ENCODE results near the gene SLC38A11. TPM values are rescaled to one million over a fixed set of nuclear protein-coding genes. Genes with fewer than 3 reads are reported as not detected.

SLC38A11 gene
- total and polyA plus RNA-seq, 2 of the 13 experiments (the other 11 are each of a cell fraction or from before 2014, with no cell fraction given), result 14.0 to 14.3 TPM

DNA sequence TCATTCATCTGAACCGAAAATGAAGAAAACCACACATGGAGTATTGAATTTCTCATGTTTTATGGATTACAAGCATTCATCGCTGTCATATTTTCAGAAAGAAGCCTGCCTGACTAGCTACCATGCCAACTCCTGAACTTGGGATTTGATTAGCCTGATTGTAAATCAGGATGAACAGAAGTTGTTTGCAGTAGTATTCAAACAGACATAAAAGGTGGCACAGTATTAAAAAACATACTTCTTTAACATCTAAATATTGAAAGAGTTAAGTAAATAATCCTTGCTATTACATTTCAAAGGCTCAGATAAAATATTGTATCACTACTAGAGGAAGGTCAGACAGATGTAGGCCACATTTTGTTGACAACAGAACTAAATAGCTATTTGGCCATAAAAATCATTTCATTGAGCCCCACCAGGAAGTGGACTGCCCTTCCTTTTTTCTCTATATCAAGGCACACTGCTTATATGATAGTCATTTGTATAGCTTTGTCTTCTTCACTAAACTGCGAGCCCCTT is 21.6 kb downstream of the SLC38A11 start (continued):
- TF ChIP-seq FOXP4 (CRISPR knock-in tag; IDR thresholded peaks at IDR 0.05), result peak; percentile 83
- peak; percentile 32; the same call in 1 of the 2 replicates for TF ChIP-seq HNF4A (CRISPR knock-in tag; IDR thresholded peaks at IDR 0.05)
- no peak for TF ChIP-seq ZNF530 (CRISPR knock-in tag; IDR thresholded peaks at IDR 0.05; ENCODE audit: low read depth)
- TF ChIP-seq POGZ (CRISPR knock-in tag; IDR thresholded peaks at IDR 0.05), result peak; percentile 32; the same call in 1 of the 2 replicates
- TF ChIP-seq SIX1 (CRISPR knock-in tag; IDR thresholded peaks at IDR 0.05; ENCODE audit: borderline replicate concordance), result peak; percentile 94
- TF ChIP-seq ARID2 (CRISPR knock-in tag; IDR thresholded peaks at IDR 0.05; ENCODE audit: borderline replicate concordance), result no peak
- TF ChIP-seq NCOA2 (CRISPR knock-in tag; IDR thresholded peaks at IDR 0.05), result peak; percentile 90
- peak; percentile 54; the same call in 1 of the 2 replicates for TF ChIP-seq ZNF816 (CRISPR knock-in tag; IDR thresholded peaks at IDR 0.05; ENCODE audit: borderline replicate concordance)
- TF ChIP-seq, protein P1, sequence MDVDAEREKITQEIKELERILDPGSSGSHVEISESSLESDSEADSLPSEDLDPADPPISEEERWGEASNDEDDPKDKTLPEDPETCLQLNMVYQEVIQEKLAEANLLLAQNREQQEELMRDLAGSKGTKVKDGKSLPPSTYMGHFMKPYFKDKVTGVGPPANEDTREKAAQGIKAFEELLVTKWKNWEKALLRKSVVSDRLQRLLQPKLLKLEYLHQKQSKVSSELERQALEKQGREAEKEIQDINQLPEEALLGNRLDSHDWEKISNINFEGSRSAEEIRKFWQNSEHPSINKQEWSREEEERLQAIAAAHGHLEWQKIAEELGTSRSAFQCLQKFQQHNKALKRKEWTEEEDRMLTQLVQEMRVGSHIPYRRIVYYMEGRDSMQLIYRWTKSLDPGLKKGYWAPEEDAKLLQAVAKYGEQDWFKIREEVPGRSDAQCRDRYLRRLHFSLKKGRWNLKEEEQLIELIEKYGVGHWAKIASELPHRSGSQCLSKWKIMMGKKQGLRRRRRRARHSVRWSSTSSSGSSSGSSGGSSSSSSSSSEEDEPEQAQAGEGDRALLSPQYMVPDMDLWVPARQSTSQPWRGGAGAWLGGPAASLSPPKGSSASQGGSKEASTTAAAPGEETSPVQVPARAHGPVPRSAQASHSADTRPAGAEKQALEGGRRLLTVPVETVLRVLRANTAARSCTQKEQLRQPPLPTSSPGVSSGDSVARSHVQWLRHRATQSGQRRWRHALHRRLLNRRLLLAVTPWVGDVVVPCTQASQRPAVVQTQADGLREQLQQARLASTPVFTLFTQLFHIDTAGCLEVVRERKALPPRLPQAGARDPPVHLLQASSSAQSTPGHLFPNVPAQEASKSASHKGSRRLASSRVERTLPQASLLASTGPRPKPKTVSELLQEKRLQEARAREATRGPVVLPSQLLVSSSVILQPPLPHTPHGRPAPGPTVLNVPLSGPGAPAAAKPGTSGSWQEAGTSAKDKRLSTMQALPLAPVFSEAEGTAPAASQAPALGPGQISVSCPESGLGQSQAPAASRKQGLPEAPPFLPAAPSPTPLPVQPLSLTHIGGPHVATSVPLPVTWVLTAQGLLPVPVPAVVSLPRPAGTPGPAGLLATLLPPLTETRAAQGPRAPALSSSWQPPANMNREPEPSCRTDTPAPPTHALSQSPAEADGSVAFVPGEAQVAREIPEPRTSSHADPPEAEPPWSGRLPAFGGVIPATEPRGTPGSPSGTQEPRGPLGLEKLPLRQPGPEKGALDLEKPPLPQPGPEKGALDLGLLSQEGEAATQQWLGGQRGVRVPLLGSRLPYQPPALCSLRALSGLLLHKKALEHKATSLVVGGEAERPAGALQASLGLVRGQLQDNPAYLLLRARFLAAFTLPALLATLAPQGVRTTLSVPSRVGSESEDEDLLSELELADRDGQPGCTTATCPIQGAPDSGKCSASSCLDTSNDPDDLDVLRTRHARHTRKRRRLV (CRISPR knock-in tag; IDR thresholded peaks at IDR 0.05), result no peak
- TF ChIP-seq HMG20A (CRISPR knock-in tag; IDR thresholded peaks at IDR 0.05; ENCODE audit: borderline replicate concordance), result peak; percentile 87; the same call in 1 of the 2 replicates
- TF ChIP-seq PITX1 (CRISPR knock-in tag; IDR thresholded peaks at IDR 0.05), result peak; percentile 44; the same call in 1 of the 2 replicates
- 0 out of 2 replicates have a peak, but pooled peaks have one; percentile 32 for TF ChIP-seq HHEX (CRISPR knock-in tag; IDR thresholded peaks at IDR 0.05)
- TF ChIP-seq FOXO1 (CRISPR knock-in tag; IDR thresholded peaks at IDR 0.05), result peak; percentile 65; the same call in 1 of the 2 replicates
- peak; percentile 31 for TF ChIP-seq MED8 (CRISPR knock-in tag; IDR thresholded peaks at IDR 0.05; ENCODE audit: insufficient replicate concordance)
- peak; percentile 82; the same call in 1 of the 2 replicates for TF ChIP-seq ZNF7 (CRISPR knock-in tag; IDR thresholded peaks at IDR 0.05)
- TF ChIP-seq NFIC (IDR thresholded peaks at IDR 0.05; ENCODE audit: low read length), result peak; percentile 87
- TF ChIP-seq RCOR2 (CRISPR knock-in tag; IDR thresholded peaks at IDR 0.05), result peak; percentile 68
- TF ChIP-seq, protein P2, sequence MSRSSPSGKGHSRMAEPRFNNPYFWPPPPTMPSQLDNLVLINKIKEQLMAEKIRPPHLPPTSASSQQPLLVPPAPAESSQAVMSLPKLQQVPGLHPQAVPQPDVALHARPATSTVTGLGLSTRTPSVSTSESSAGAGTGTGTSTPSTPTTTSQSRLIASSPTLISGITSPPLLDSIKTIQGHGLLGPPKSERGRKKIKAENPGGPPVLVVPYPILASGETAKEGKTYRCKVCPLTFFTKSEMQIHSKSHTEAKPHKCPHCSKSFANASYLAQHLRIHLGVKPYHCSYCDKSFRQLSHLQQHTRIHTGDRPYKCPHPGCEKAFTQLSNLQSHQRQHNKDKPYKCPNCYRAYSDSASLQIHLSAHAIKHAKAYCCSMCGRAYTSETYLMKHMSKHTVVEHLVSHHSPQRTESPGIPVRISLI (CRISPR knock-in tag; IDR thresholded peaks at IDR 0.05; ENCODE audit: borderline replicate concordance), result peak; percentile 82; the same call in 1 of the 2 replicates
- no peak for TF ChIP-seq SIN3B (IDR thresholded peaks at IDR 0.05; ENCODE audit: low read length)
- TF ChIP-seq ASH2L (IDR thresholded peaks at IDR 0.05; ENCODE audit: insufficient read length, low read depth, low read length), result peak; percentile 35
- peak; percentile 93 for TF ChIP-seq TCF7 (IDR thresholded peaks at IDR 0.05; ENCODE audit: low read depth)
- no peak for TF ChIP-seq ZNF235 (CRISPR knock-in tag; IDR thresholded peaks at IDR 0.05; ENCODE audit: borderline replicate concordance)
- peak; percentile 24; the same call in 1 of the 2 replicates for TF ChIP-seq CEBPG (CRISPR knock-in tag; IDR thresholded peaks at IDR 0.05)

All from HepG2 (cell line).